Liver (tissue), 9 donors: ENCODE measurements around the gene PRSS27. TPM values are rescaled to one million over a fixed set of nuclear protein-coding genes. Genes with fewer than 3 reads are reported as not detected.

Experiments used
- DNase-seq: peaks from one replicate; pipeline ENCODE4 v3.0.0-alpha.2; 2017; ENCODE audit warnings: low spot score
- H3K27ac ChIP-seq, 2 donors: one replicate each; pipeline ENCODE4 v1.7.0; 2013; ENCODE audit warnings: inconsistent platforms in 2 of 2, low read length in 2 of 2, control low read depth in 1 of 2, low read depth in 1 of 2, mild to moderate bottlenecking in 1 of 2
- H3K27me3 ChIP-seq, 4 donors: one replicate each; pipeline versions ENCODE4 v1.6.1 to v1.7.0; 2013; ENCODE audit warnings: low read length in 3 of 4, inconsistent platforms in 1 of 4, mild to moderate bottlenecking in 1 of 4, moderate library complexity in 1 of 4; ENCODE audit not compliant: control insufficient read depth in 4 of 4, insufficient read depth in 4 of 4
- H3K36me3 ChIP-seq, 4 donors: one replicate each; pipeline versions ENCODE4 v1.6.1 to v1.7.0; 2013; ENCODE audit warnings: low read length in 3 of 4, mild to moderate bottlenecking in 3 of 4, low read depth in 1 of 4, moderate library complexity in 1 of 4; ENCODE audit not compliant: control insufficient read depth in 4 of 4, insufficient read depth in 3 of 4
- H3K4me1 ChIP-seq, 4 donors: one replicate each; pipeline versions ENCODE4 v1.6.1 to v1.7.0; 2013; ENCODE audit warnings: low read length in 3 of 4, mild to moderate bottlenecking in 3 of 4, moderate library complexity in 1 of 4; ENCODE audit not compliant: control insufficient read depth in 4 of 4, insufficient read depth in 4 of 4
- H3K4me3 ChIP-seq, 3 donors: one replicate each; pipeline versions ENCODE4 v1.6.1 to v1.7.0; 2013; ENCODE audit warnings: low read length in 3 of 3, control low read depth in 1 of 3, low read depth in 1 of 3, mild to moderate bottlenecking in 1 of 3
- H3K9ac ChIP-seq, 2 donors: one replicate each; pipeline ENCODE4 v1.7.0; 2013; ENCODE audit warnings: low read length in 2 of 2, mild to moderate bottlenecking in 2 of 2, moderate library complexity in 2 of 2, control low read depth in 1 of 2, low read depth in 1 of 2
- H3K9me3 ChIP-seq, 4 donors: one replicate each; pipeline versions ENCODE4 v1.6.1 to v1.7.0; 2013; ENCODE audit warnings: low read length in 3 of 4; ENCODE audit not compliant: control insufficient read depth in 4 of 4
- ATF3 ChIP-seq: IDR thresholded peaks from 2 replicates; pipeline ENCODE4 v1.6.1; 2016; ENCODE audit warnings: antibody characterized with exemption
- EGR1 ChIP-seq, 2 donors: IDR thresholded peaks; 2 replicates each; pipeline ENCODE4 v1.6.1; 2016 to 2018; ENCODE audit warnings: antibody characterized with exemption in 2 of 2, low read depth in 2 of 2
- FOXA1 ChIP-seq: IDR thresholded peaks from 2 replicates; pipeline ENCODE4 v1.6.1; 2016; ENCODE audit warnings: antibody characterized with exemption
- FOXA2 ChIP-seq: IDR thresholded peaks from 2 replicates; pipeline ENCODE4 v1.6.1; 2016; ENCODE audit warnings: antibody characterized with exemption
- GABPA ChIP-seq, 2 donors: IDR thresholded peaks in 1 of 2; conservative IDR thresholded peaks in 1 of 2; 2 replicates each; pipeline ENCODE4 v1.6.1; 2016; ENCODE audit warnings: antibody characterized with exemption in 2 of 2, mild to moderate bottlenecking in 1 of 2, moderate library complexity in 1 of 2
- HNF4A ChIP-seq, 2 donors: conservative IDR thresholded peaks; 2 replicates each; pipeline ENCODE4 v1.6.1; 2016; ENCODE audit warnings: antibody characterized with exemption in 2 of 2, mild to moderate bottlenecking in 2 of 2
- HNF4G ChIP-seq: IDR thresholded peaks from 2 replicates; pipeline ENCODE4 v1.6.1; 2016; ENCODE audit warnings: antibody characterized with exemption
- JUND ChIP-seq, 2 donors: IDR thresholded peaks; 2 replicates each; pipeline ENCODE4 v1.6.1; 2016; ENCODE audit warnings: antibody characterized with exemption in 2 of 2
- NR2F2 ChIP-seq: IDR thresholded peaks from 2 replicates; pipeline ENCODE4 v1.6.1; 2016; ENCODE audit warnings: antibody characterized with exemption
- RAD21 ChIP-seq, 2 donors: IDR thresholded peaks; 2 replicates each; pipeline ENCODE4 v1.6.1; 2016; ENCODE audit warnings: antibody characterized with exemption in 2 of 2, mild to moderate bottlenecking in 2 of 2
- REST ChIP-seq: IDR thresholded peaks from 2 replicates; pipeline ENCODE4 v1.6.1; 2016; ENCODE audit warnings: antibody characterized with exemption, mild to moderate bottlenecking
- RXRA ChIP-seq, 2 donors: IDR thresholded peaks; 2 replicates each; pipeline ENCODE4 v1.6.1; 2017 to 2018; ENCODE audit warnings: antibody characterized with exemption in 2 of 2, mild to moderate bottlenecking in 1 of 2
- SP1 ChIP-seq: IDR thresholded peaks from 2 replicates; pipeline ENCODE4 v1.6.1; 2018; ENCODE audit warnings: antibody characterized with exemption, mild to moderate bottlenecking
- TAF1 ChIP-seq: conservative IDR thresholded peaks from 2 replicates; pipeline ENCODE4 v1.6.1; 2016; ENCODE audit warnings: antibody characterized with exemption, mild to moderate bottlenecking
- YY1 ChIP-seq: IDR thresholded peaks from 2 replicates; pipeline ENCODE4 v1.6.1; 2016; ENCODE audit warnings: antibody characterized with exemption, mild to moderate bottlenecking
- WGBS: extraction: QIAGEN DNeasy Blood & Tissue Kit; methylation state at CpG from one replicate; pipeline ENCODE4 v1.1.7; 2013; 5-methylcytosine and 5-hydroxymethylcytosine counted together
- polyA plus RNA-seq, 2 donors: library from polyadenylated mRNA; stranded (reverse) in 1 of 2; unstranded in 1 of 2; fragments of 200-250 nt in 1 of 2; fragments of >200 nt in 1 of 2; fragmentation: Nextera tagmentation in 1 of 2; extraction: Ambion mirVana in 1 of 2; gene quantifications; one replicate each; pipeline versions ENCODE4 v1.2.1 to v1.2.3, GENCODE V29; 2013 to 2015
- total RNA-seq, 2 donors: library from RNA; depleted of rRNA; stranded (reverse); fragments of >200 nt; gene quantifications; one replicate each; pipeline ENCODE4 v1.2.3, GENCODE V29; 2014
- TF ChIP-seq, protein P1 (sequence below): IDR thresholded peaks from 2 replicates; pipeline ENCODE4 v1.6.1; 2016; ENCODE audit warnings: antibody characterized with exemption
- TF ChIP-seq, protein P2 (sequence below): fragments of 150-350 bp; IDR thresholded peaks from 2 replicates; pipeline ENCODE4 v1.5.1; 2017; ENCODE audit warnings: improper control_type of control experiment, low read depth, low read length; ENCODE audit not compliant: missing input control
- TF ChIP-seq, protein P3 (sequence below): IDR thresholded peaks from 2 replicates; pipeline ENCODE4 v1.6.1; 2016; ENCODE audit warnings: antibody characterized with exemption
- donor health status: healthy.
- donor health status: healthy.
- donor health status: healthy.
- donor health status: healthy.
- donor health status: healthy.

The PRSS27 gene
- total and polyA plus RNA-seq, 4 donors: 0.05 to 1.5 (median 0.22) TPM; not detected in 1

- H3K36me3 ChIP-seq: no peaks in the 10 kb centered on the region
- WGBS: 79% methylated on average over 7 of the region's 7 CpGs
- H3K4me1 ChIP-seq: no peaks in the 10 kb centered on the region
- H3K27ac ChIP-seq: no peak overlapping the region
- no peaks in the 10 kb centered on the region for H3K9me3 ChIP-seq
- TF ChIP-seq HNF4A (conservative IDR thresholded peaks at IDR 0.05) (no peak), HNF4G (no peak)
- no peak overlapping the region for H3K9ac ChIP-seq
- H3K27me3 ChIP-seq: no peaks in the 10 kb centered on the region
- no peak for DNase-seq
- no peak overlapping the region for H3K4me3 ChIP-seq
Observed at GRCh38 chr16:2737895-2738418, 17.9 kb upstream of the PRSS27 start.

DNA sequence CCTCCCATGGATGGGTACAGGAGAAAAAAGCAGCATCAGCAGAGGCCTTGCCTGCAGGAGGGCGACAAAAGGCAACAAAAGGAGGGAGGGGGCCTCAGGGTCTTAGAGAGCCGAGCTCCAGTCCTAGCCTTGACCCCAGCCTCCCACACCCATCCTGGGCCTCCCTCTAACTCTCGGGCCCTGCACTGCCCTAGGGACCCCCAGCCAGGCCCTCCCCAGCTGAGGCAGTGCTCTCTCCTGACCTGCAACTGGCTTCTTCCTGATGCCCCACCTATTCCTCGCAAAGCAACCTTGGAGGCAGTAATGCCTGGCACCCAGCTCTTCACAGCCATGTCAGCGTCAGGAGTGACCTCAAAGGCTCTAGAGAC, 17.2 kb upstream of the PRSS27 start:
- H3K4me3 ChIP-seq: no peak overlapping the region
- TF ChIP-seq JUND (IDR thresholded peaks at IDR 0.05): no peak
- TF ChIP-seq REST: no peak
- TF ChIP-seq FOXA2: no peak
- TF ChIP-seq, protein P1, sequence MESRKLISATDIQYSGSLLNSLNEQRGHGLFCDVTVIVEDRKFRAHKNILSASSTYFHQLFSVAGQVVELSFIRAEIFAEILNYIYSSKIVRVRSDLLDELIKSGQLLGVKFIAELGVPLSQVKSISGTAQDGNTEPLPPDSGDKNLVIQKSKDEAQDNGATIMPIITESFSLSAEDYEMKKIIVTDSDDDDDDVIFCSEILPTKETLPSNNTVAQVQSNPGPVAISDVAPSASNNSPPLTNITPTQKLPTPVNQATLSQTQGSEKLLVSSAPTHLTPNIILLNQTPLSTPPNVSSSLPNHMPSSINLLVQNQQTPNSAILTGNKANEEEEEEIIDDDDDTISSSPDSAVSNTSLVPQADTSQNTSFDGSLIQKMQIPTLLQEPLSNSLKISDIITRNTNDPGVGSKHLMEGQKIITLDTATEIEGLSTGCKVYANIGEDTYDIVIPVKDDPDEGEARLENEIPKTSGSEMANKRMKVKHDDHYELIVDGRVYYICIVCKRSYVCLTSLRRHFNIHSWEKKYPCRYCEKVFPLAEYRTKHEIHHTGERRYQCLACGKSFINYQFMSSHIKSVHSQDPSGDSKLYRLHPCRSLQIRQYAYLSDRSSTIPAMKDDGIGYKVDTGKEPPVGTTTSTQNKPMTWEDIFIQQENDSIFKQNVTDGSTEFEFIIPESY: no peak
- no peak for TF ChIP-seq EGR1 (IDR thresholded peaks at IDR 0.05; ENCODE audit: low read depth in 2 of 2)
- no peak for TF ChIP-seq HNF4G
- no peak for TF ChIP-seq ATF3
- no peak for TF ChIP-seq FOXA1
- TF ChIP-seq, protein P2, sequence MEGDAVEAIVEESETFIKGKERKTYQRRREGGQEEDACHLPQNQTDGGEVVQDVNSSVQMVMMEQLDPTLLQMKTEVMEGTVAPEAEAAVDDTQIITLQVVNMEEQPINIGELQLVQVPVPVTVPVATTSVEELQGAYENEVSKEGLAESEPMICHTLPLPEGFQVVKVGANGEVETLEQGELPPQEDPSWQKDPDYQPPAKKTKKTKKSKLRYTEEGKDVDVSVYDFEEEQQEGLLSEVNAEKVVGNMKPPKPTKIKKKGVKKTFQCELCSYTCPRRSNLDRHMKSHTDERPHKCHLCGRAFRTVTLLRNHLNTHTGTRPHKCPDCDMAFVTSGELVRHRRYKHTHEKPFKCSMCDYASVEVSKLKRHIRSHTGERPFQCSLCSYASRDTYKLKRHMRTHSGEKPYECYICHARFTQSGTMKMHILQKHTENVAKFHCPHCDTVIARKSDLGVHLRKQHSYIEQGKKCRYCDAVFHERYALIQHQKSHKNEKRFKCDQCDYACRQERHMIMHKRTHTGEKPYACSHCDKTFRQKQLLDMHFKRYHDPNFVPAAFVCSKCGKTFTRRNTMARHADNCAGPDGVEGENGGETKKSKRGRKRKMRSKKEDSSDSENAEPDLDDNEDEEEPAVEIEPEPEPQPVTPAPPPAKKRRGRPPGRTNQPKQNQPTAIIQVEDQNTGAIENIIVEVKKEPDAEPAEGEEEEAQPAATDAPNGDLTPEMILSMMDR: no peak
- no peak for TF ChIP-seq GABPA (IDR thresholded peaks at IDR 0.05 in 1 of 2, conservative IDR thresholded peaks at IDR 0.05 in 1 of 2)
- TF ChIP-seq, protein P3, sequence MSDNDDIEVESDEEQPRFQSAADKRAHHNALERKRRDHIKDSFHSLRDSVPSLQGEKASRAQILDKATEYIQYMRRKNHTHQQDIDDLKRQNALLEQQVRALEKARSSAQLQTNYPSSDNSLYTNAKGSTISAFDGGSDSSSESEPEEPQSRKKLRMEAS: no peak
- TF ChIP-seq HNF4A (conservative IDR thresholded peaks at IDR 0.05): no peak
- no peak for TF ChIP-seq NR2F2
- TF ChIP-seq SP1: no peak
- TF ChIP-seq YY1: no peak
- TF ChIP-seq TAF1: no peak
- no peak for TF ChIP-seq RXRA (IDR thresholded peaks at IDR 0.05)
- TF ChIP-seq RAD21 (IDR thresholded peaks at IDR 0.05): no peak
- no peaks in the 10 kb centered on the region for H3K36me3 ChIP-seq
- no peak overlapping the region for H3K9ac ChIP-seq
- DNase-seq: no peak
- H3K27me3 ChIP-seq: no peaks in the 10 kb centered on the region
- no peaks in the 10 kb centered on the region for H3K4me1 ChIP-seq
- 92% methylated on average over 5 of the region's 5 CpGs for WGBS
- no peak overlapping the region for H3K27ac ChIP-seq
- H3K9me3 ChIP-seq: no peaks in the 10 kb centered on the region
